BE2C (cell line): ENCODE measurements around the gene DCAF15.
A peak's percentile ranks its signal among the peaks of the same experiment; 100 is the strongest.

ENCODE experiments used
- DNase-seq: peaks from one replicate; pipeline ENCODE4 v3.0.0-alpha.2; 2020
- H3K27me3 ChIP-seq: fragments of 250-450 bp; sonication (Bioruptor Pico); 2 replicates; pipeline ENCODE4 v1.5.1; 2020; ENCODE audit warnings: mild to moderate bottlenecking
- H3K36me3 ChIP-seq: fragments of 250-450 bp; sonication (Bioruptor Pico); 2 replicates; pipeline ENCODE4 v1.5.1; 2020; ENCODE audit warnings: mild to moderate bottlenecking
- H3K4me1 ChIP-seq: fragments of 250-450 bp; sonication (Bioruptor Pico); 2 replicates; pipeline ENCODE4 v1.5.1; 2020
- H3K4me3 ChIP-seq: 2 replicates; pipeline ENCODE4 v1.5.1; 2011; ENCODE audit warnings: low read depth, low read length
- H3K9me3 ChIP-seq: fragments of 250-450 bp; sonication (Bioruptor Pico); 2 replicates; pipeline ENCODE4 v1.5.1; 2020
- TF ChIP-seq, protein P1 (sequence below): IDR thresholded peaks from 2 replicates; pipeline ENCODE4 v1.5.1; 2012; ENCODE audit warnings: mild to moderate bottlenecking, low read depth, low read length

The DCAF15 gene

DNA sequence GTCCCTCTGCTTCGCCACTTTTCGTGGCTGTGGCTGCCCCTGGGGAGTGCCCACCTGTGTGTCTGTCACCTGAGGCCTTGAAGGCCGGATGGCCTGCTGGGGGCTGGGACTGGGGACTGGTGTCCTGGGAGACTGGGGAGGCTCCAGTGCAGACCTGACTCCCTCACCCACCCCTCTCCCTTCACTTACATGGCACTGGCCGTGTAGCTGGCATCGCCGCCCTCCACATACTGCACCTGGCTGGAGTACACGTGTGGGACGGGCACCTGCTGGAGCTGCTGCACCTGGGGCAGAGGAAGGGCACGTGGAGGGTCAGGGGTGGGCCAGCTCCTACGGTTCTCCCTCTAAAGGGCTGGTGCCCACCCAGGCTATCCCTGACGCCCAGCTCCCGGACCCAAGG lies 25.5 kb downstream of the DCAF15 start:
- Histone ChIP-seq H3K9me3 (no peaks in the 10 kb centered on the region), H3K4me1 (peaks cover 24% of the 10 kb centered on the region), H3K27me3 (no peaks in the 10 kb centered on the region), H3K4me3 (no peak overlapping the region), H3K36me3 (no peaks in the 10 kb centered on the region; the same call in 1 of the 2 replicates)
- no peak for DNase-seq
- TF ChIP-seq, protein P1, sequence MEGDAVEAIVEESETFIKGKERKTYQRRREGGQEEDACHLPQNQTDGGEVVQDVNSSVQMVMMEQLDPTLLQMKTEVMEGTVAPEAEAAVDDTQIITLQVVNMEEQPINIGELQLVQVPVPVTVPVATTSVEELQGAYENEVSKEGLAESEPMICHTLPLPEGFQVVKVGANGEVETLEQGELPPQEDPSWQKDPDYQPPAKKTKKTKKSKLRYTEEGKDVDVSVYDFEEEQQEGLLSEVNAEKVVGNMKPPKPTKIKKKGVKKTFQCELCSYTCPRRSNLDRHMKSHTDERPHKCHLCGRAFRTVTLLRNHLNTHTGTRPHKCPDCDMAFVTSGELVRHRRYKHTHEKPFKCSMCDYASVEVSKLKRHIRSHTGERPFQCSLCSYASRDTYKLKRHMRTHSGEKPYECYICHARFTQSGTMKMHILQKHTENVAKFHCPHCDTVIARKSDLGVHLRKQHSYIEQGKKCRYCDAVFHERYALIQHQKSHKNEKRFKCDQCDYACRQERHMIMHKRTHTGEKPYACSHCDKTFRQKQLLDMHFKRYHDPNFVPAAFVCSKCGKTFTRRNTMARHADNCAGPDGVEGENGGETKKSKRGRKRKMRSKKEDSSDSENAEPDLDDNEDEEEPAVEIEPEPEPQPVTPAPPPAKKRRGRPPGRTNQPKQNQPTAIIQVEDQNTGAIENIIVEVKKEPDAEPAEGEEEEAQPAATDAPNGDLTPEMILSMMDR = no peak

DNA sequence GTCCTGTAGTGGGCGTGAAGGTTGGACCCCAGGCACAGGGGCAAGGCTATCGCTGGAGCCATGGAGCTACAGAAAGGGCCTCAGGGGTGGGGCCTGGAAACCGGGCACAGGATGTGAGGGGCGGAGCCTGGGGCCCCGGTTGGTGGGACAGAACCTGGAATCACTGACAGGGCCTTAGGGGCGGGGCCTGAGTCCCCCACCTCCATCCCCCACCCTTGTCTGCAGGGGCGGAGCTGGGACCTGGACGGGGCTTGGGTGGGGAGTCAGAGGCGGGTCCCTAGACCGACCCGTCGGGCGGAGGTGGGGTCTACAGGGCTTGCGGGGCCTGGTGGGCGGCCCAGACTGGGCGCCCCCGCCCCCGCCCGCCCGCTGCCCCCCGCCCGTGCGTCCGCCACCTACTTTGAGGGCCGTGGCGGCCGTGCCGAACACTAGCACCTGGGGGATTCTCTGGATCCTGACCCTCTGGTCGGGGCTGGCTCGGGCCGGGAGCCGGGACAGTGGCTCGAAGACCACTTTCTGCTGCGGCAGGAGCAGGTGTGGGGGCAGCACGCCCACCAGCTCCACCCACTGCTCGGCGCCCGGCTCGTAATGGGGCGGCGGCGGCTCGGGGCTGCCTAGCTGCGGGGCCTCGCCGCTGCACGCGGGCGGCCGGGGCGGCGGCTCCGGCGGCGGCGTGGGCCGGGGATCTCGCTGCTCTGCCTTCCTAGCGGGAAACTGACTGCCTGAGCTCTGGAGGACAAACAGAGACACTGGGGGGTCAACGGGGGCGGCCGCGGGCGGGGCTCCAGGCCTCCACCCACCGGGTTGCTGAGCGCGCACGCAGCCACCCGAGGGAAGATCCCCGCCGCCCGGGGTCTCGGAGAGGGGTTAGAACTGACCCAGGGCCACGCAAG lies 26.3 kb downstream of the DCAF15 start:
- DNase-seq = peak; percentile 91
- no peaks in the 10 kb centered on the region for H3K9me3 ChIP-seq
- H3K27me3 ChIP-seq = no peaks in the 10 kb centered on the region
- peaks cover 24% of the 10 kb centered on the region for H3K4me1 ChIP-seq
- H3K4me3 ChIP-seq = peak overlapping the region; percentile 34
- TF ChIP-seq, protein P1 = no peak
- no peaks in the 10 kb centered on the region; the same call in 1 of the 2 replicates for H3K36me3 ChIP-seq

DNA sequence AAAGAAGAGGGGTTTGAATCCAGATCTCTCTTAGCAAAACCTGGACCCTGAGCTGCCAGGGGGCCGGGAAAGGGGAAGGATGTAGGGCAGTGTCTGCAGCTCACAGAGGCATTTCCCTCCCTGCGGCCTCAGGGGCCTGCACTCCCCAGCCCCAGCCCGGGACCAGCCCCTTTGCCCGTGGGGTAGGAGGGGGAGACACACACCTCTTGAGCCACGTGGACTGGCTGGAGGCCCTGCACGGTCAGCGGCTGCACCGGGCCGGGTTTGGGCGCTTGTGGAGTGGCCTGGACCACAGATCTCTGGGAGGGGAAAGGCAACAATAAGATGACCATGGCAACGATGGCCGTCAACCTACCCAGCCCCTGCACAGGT lies 26.9 kb downstream of the DCAF15 start:
- H3K4me3 ChIP-seq = peak overlapping the region; percentile 34
- TF ChIP-seq, protein P1 = no peak
- DNase-seq = no peak
- H3K9me3 ChIP-seq = no peaks in the 10 kb centered on the region
- peaks cover 24% of the 10 kb centered on the region for H3K4me1 ChIP-seq
- H3K36me3 ChIP-seq = no peaks in the 10 kb centered on the region; the same call in 1 of the 2 replicates
- H3K27me3 ChIP-seq = no peaks in the 10 kb centered on the region

DNA sequence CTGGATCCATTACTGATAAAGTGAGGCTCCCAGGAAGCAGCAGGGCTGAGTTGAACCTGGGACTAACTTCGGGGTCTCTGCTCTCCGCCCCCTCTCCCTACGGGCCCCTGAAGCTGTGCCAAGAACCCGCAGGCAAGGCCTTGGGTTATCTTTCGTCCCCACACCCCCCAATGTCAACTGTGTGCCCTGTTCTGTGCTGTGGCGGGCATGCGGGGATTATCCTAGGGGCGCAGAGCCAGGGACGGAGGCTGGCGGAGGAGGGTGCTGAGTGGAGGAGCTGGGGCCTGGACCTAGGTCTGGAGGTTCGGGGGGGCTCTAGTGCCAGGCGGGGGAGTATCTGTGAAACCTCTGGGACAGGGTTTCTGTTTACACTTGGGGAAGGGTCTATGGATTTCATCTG lies 27.4 kb downstream of the DCAF15 start:
- Histone ChIP-seq H3K27me3 (no peaks in the 10 kb centered on the region), H3K36me3 (no peaks in the 10 kb centered on the region; the same call in 1 of the 2 replicates), H3K4me3 (peak overlapping the region; percentile 34; the same call in 1 of the 2 replicates), H3K9me3 (no peaks in the 10 kb centered on the region), H3K4me1 (peaks cover 24% of the 10 kb centered on the region)
- DNase-seq = no peak
- TF ChIP-seq, protein P1 = no peak

DNA sequence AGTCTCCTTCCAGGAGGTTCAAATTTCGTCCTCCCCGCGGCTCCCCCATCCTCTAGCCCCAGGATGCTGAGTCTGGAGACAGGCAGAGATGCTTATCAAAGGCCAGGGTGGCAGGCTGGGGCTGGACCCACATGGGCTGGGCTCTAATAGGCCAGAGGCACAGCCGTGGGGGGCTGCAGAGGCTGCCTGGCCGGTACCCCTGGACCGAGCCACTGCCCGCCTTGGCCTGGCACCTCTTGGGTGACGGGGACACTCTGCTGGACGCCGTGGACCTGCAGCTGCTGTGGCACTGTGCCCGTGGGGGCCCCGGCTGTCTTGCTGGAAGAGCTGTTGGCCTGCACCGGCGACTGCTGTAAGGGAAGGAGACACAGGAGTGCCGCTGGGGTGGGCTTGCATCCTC lies 28.0 kb downstream of the DCAF15 start:
- H3K9me3 ChIP-seq = no peaks in the 10 kb centered on the region

More for the DNA sequence above, 28.0 kb downstream of the DCAF15 start:
- Histone ChIP-seq H3K4me1 (peaks cover 24% of the 10 kb centered on the region), H3K4me3 (no peak overlapping the region), H3K27me3 (no peaks in the 10 kb centered on the region), H3K36me3 (no peaks in the 10 kb centered on the region; the same call in 1 of the 2 replicates)
- DNase-seq = peak; percentile 52
- TF ChIP-seq, protein P1 = no peak
